Neural cell (in vitro differentiated cells): ENCODE results near the gene NECTIN3. TPM values are rescaled to one million over a fixed set of nuclear protein-coding genes. Genes with fewer than 3 reads are reported as not detected.

Source experiments
- H2AFZ ChIP-seq: fragments of 200-600, 300-800 bp; sonication (generic), shearing (Covaris generic); 2 replicates; pipeline ENCODE4 v1.6.0; 2014; ENCODE audit warnings: low read depth, mild to moderate bottlenecking, antibody characterized with exemption, low read length, moderate library complexity
- H3F3A ChIP-seq: fragments of 200-600 bp; shearing (Covaris generic); 2 replicates; pipeline ENCODE4 v1.6.1; 2016; ENCODE audit warnings: mild to moderate bottlenecking, moderate library complexity, mixed read lengths, antibody characterized with exemption, low read length; ENCODE audit not compliant: insufficient read depth, poor library complexity, severe bottlenecking
- H3K27ac ChIP-seq: fragments of 200-600, 300-800 bp; sonication (generic), shearing (Covaris generic); 2 replicates; pipeline ENCODE4 v1.5.1; 2014; ENCODE audit warnings: mild to moderate bottlenecking, low read length, moderate library complexity
- H3K27me3 ChIP-seq: fragments of 300-800, 200-600 bp; sonication (generic), shearing (Covaris generic); 2 replicates; pipeline ENCODE4 v1.6.0; 2014; ENCODE audit warnings: mild to moderate bottlenecking, low read depth, low read length, moderate library complexity; ENCODE audit not compliant: insufficient read depth
- H3K36me3 ChIP-seq: fragments of 300-800, 200-600 bp; sonication (generic), shearing (Covaris generic); 2 replicates; pipeline ENCODE4 v1.5.1; 2014; ENCODE audit warnings: mild to moderate bottlenecking, antibody characterized with exemption, low read length, moderate library complexity; ENCODE audit not compliant: insufficient read depth
- H3K4me2 ChIP-seq: fragments of 300-800, 200-600 bp; sonication (generic), shearing (Covaris generic); 2 replicates; pipeline ENCODE4 v1.6.0; 2014; ENCODE audit warnings: mild to moderate bottlenecking, low read length
- H3K4me3 ChIP-seq: fragments of 300-800, 200-600 bp; sonication (generic), shearing (Covaris generic); 2 replicates; pipeline ENCODE4 v1.5.1; 2014; ENCODE audit warnings: mild to moderate bottlenecking, low read length, moderate library complexity
- H3K79me2 ChIP-seq: fragments of 200-600 bp; shearing (Covaris generic); replicated peaks from 2 replicates; pipeline ENCODE4 v1.6.0; 2014; ENCODE audit warnings: mild to moderate bottlenecking, low read length, moderate library complexity; ENCODE audit not compliant: insufficient read depth
- H3K9ac ChIP-seq: fragments of 300-800, 200-600 bp; sonication (generic), shearing (Covaris generic); 2 replicates; pipeline ENCODE4 v1.6.1; 2016; ENCODE audit warnings: mild to moderate bottlenecking, low read length, mixed read lengths
- H3K9me2 ChIP-seq: fragments of 200-600 bp; shearing (Covaris generic); 2 replicates; pipeline ENCODE4 v1.6.1; 2016; ENCODE audit warnings: mild to moderate bottlenecking, low read length, mixed read lengths; ENCODE audit not compliant: insufficient read depth
- H3K9me3 ChIP-seq: fragments of 200-600, 300-800 bp; sonication (generic), shearing (Covaris generic); 2 replicates; pipeline ENCODE4 v1.6.1; 2016; ENCODE audit warnings: mild to moderate bottlenecking, mixed run types, low read length, moderate library complexity, mixed read lengths
- H4K20me1 ChIP-seq: fragments of 200-600 bp; shearing (Covaris generic); 2 replicates; pipeline ENCODE4 v1.6.1; 2016; ENCODE audit warnings: mild to moderate bottlenecking, mixed run types; ENCODE audit not compliant: insufficient read depth
- EP300 ChIP-seq: fragments of 450-650 bp; conservative IDR thresholded peaks from 2 replicates; pipeline ENCODE4 v1.6.1; 2014; ENCODE audit warnings: antibody characterized with exemption, mild to moderate bottlenecking, moderate library complexity; ENCODE audit not compliant: poor library complexity, severe bottlenecking
- EZH2 ChIP-seq: fragments of 200-600, 300-800 bp; shearing (Covaris generic), sonication (generic); IDR thresholded peaks from 2 replicates; pipeline ENCODE4 v1.6.1; 2014; ENCODE audit warnings: antibody characterized with exemption, low read length, borderline replicate concordance, mild to moderate bottlenecking; ENCODE audit not compliant: insufficient read depth, poor library complexity, severe bottlenecking
- MXI1 ChIP-seq: fragments of 450-650 bp; conservative IDR thresholded peaks from 2 replicates; pipeline ENCODE4 v1.6.1; 2014; ENCODE audit warnings: antibody characterized with exemption, mild to moderate bottlenecking; ENCODE audit not compliant: poor library complexity, severe bottlenecking
- POLR2AphosphoS5 ChIP-seq: IDR thresholded peaks from 2 replicates; pipeline ENCODE4 v1.6.1; 2012
- RAD21 ChIP-seq: fragments of 450-650 bp; conservative IDR thresholded peaks from 2 replicates; pipeline ENCODE4 v1.6.1; 2014; ENCODE audit warnings: antibody characterized with exemption, mild to moderate bottlenecking, moderate library complexity
- REST ChIP-seq: IDR thresholded peaks from 2 replicates; pipeline ENCODE4 v1.6.1; 2012; ENCODE audit warnings: borderline replicate concordance
- SMC3 ChIP-seq: fragments of 450-650 bp; conservative IDR thresholded peaks from 2 replicates; pipeline ENCODE4 v1.6.1; 2014; ENCODE audit warnings: antibody characterized with exemption, mild to moderate bottlenecking, moderate library complexity; ENCODE audit not compliant: poor library complexity
- TAF1 ChIP-seq: IDR thresholded peaks from 2 replicates; pipeline ENCODE4 v1.6.1; 2012; ENCODE audit warnings: low read depth
- polyA plus RNA-seq: library from polyadenylated mRNA; depleted of rRNA; stranded (reverse); fragments of >200 nt; gene quantifications from 2 replicates; pipeline ENCODE4 v1.2.3, GENCODE V29; 2014
- TF ChIP-seq, protein P1 (sequence below): fragments of 450-650 bp; IDR thresholded peaks from 2 replicates; pipeline ENCODE4 v1.5.1; 2014; ENCODE audit warnings: antibody characterized with exemption, mild to moderate bottlenecking, moderate library complexity; ENCODE audit not compliant: poor library complexity, severe bottlenecking

NECTIN3 gene
- polyA plus RNA-seq, 1 donor from 2014 or later, result 2.4 TPM

- Histone ChIP-seq H3K9me2 (no peaks in the 10 kb centered on the region), H3K9me3 (no peaks in the 10 kb centered on the region), H4K20me1 (no peaks in the 10 kb centered on the region), H3K36me3 (no peaks in the 10 kb centered on the region), H3K27ac (no peak overlapping the region), H3K4me3 (no peak overlapping the region), H3K9ac (no peak overlapping the region), H2AFZ (no peak overlapping the region), H3K4me2 (no peak overlapping the region), H3F3A (no peaks in the 10 kb centered on the region), H3K27me3 (no peaks in the 10 kb centered on the region), H3K79me2 (no peaks in the 10 kb centered on the region)
- TF ChIP-seq REST (no peak), EP300 (no peak)
These were observed 87.8 kb downstream of the NECTIN3 start for GRCh38 chr3:111159391-111159790.

DNA sequence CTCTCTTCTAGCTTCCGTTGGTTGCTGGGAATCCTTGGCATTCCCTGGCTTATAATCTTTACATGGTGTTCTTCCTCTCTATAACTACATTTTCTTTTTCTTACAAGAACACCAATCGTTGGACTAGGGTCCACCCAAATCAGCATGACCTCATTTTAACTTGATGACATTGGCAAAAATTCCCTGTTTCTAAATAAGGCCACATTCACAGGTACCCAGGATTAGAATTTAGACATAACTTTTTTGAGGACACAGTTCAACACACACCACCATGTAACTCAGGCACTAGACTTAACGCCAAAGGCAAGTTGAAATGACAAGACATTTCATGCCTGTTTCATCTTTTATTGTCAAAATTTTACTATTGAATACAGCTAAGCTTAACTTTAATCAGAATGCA is 93.0 kb downstream of the NECTIN3 start:
- H3K27me3 ChIP-seq, result no peaks in the 10 kb centered on the region
- no peaks in the 10 kb centered on the region for H3K36me3 ChIP-seq
- H3K79me2 ChIP-seq, result no peaks in the 10 kb centered on the region
- H3K9me3 ChIP-seq, result no peaks in the 10 kb centered on the region
- no peak overlapping the region for H3K4me2 ChIP-seq
- H4K20me1 ChIP-seq, result no peaks in the 10 kb centered on the region
- H3K4me3 ChIP-seq, result no peak overlapping the region
- H3K27ac ChIP-seq, result no peak overlapping the region
- TF ChIP-seq TAF1 (no peak), EZH2 (no peak), MXI1 (no peak), RAD21 (no peak), REST (no peak), SMC3 (no peak), POLR2AphosphoS5 (no peak), EP300 (no peak)
- TF ChIP-seq, protein P1, sequence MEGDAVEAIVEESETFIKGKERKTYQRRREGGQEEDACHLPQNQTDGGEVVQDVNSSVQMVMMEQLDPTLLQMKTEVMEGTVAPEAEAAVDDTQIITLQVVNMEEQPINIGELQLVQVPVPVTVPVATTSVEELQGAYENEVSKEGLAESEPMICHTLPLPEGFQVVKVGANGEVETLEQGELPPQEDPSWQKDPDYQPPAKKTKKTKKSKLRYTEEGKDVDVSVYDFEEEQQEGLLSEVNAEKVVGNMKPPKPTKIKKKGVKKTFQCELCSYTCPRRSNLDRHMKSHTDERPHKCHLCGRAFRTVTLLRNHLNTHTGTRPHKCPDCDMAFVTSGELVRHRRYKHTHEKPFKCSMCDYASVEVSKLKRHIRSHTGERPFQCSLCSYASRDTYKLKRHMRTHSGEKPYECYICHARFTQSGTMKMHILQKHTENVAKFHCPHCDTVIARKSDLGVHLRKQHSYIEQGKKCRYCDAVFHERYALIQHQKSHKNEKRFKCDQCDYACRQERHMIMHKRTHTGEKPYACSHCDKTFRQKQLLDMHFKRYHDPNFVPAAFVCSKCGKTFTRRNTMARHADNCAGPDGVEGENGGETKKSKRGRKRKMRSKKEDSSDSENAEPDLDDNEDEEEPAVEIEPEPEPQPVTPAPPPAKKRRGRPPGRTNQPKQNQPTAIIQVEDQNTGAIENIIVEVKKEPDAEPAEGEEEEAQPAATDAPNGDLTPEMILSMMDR, result no peak
- H3K9ac ChIP-seq, result no peak overlapping the region
- no peaks in the 10 kb centered on the region for H3F3A ChIP-seq
- H3K9me2 ChIP-seq, result no peaks in the 10 kb centered on the region
- no peak overlapping the region for H2AFZ ChIP-seq
